Ovary (tissue), 3 donors: ENCODE data around the gene ATRNL1.

ENCODE experiments used
- POLR2A ChIP-seq: fragments of 450-650 bp; IDR thresholded peaks from one replicate; pipeline ENCODE4 v1.6.1; 2017; ENCODE audit warnings: antibody characterized with exemption, mild to moderate bottlenecking, moderate library complexity
- TF ChIP-seq, protein P1 (sequence below), 3 donors: fragments of 450-650 bp in 2 of 3; fragments of 200-600 bp in 1 of 3; IDR thresholded peaks; one replicate each; pipeline versions ENCODE4 v1.5.1 to v1.8.0; 2016 to 2022; ENCODE audit warnings: antibody characterized with exemption in 3 of 3, mild to moderate bottlenecking in 1 of 3
- donor health status: DM: no; HTN: no; CAD: no.

DNA sequence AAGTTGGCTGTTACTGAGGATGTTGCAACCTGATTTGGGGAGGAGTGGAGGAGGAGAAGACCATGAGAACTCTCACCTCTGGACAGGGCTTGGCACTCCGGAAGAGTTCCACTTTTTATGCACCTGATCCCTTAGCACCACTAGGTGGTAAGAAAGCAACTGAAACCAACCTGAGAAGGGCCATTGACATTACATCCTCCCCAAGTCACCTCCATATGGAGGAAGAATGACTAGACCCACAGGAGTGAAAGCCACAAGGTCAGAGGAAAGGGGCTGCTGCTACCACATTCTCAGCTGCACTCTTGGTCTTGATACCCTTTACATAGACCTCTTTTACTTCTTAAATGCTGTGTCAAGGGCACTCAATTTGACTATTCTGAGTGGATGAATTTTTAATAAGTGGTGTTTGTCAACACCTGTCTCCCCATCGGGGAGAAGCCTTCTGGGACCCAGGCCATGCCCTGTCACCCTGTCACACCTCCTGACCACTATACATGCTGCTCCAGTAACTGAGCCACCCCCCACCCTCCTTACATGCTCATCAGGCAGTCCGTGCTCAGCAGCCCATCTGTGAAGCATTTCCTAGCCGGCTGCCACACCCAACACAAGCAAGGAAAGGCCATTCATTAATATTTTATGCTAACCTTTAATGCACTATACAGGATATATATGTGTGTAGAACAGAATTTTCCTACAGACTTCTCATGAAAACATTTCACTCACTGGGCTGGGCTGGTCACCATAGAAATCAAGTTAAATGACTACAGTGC lies 817.0 kb downstream of the ATRNL1 start:
- TF ChIP-seq, protein P1, sequence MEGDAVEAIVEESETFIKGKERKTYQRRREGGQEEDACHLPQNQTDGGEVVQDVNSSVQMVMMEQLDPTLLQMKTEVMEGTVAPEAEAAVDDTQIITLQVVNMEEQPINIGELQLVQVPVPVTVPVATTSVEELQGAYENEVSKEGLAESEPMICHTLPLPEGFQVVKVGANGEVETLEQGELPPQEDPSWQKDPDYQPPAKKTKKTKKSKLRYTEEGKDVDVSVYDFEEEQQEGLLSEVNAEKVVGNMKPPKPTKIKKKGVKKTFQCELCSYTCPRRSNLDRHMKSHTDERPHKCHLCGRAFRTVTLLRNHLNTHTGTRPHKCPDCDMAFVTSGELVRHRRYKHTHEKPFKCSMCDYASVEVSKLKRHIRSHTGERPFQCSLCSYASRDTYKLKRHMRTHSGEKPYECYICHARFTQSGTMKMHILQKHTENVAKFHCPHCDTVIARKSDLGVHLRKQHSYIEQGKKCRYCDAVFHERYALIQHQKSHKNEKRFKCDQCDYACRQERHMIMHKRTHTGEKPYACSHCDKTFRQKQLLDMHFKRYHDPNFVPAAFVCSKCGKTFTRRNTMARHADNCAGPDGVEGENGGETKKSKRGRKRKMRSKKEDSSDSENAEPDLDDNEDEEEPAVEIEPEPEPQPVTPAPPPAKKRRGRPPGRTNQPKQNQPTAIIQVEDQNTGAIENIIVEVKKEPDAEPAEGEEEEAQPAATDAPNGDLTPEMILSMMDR (IDR thresholded peaks at IDR 0.05) = no peak
- TF ChIP-seq POLR2A = no peak
